Neural cell (in vitro differentiated cells): ENCODE measurements around the gene AKR1E2. TPM values are rescaled to one million over a fixed set of nuclear protein-coding genes. Genes with fewer than 3 reads are reported as not detected.

Experiments
- H2AFZ ChIP-seq: fragments of 200-600, 300-800 bp; sonication (generic), shearing (Covaris generic); 2 replicates; pipeline ENCODE4 v1.6.0; 2014; ENCODE audit warnings: low read depth, mild to moderate bottlenecking, antibody characterized with exemption, low read length, moderate library complexity
- H3F3A ChIP-seq: fragments of 200-600 bp; shearing (Covaris generic); 2 replicates; pipeline ENCODE4 v1.6.1; 2016; ENCODE audit warnings: mild to moderate bottlenecking, moderate library complexity, mixed read lengths, antibody characterized with exemption, low read length; ENCODE audit not compliant: insufficient read depth, poor library complexity, severe bottlenecking
- H3K27ac ChIP-seq: fragments of 200-600, 300-800 bp; sonication (generic), shearing (Covaris generic); 2 replicates; pipeline ENCODE4 v1.5.1; 2014; ENCODE audit warnings: mild to moderate bottlenecking, low read length, moderate library complexity
- H3K27me3 ChIP-seq: fragments of 300-800, 200-600 bp; sonication (generic), shearing (Covaris generic); 2 replicates; pipeline ENCODE4 v1.6.0; 2014; ENCODE audit warnings: mild to moderate bottlenecking, low read depth, low read length, moderate library complexity; ENCODE audit not compliant: insufficient read depth
- H3K36me3 ChIP-seq: fragments of 300-800, 200-600 bp; sonication (generic), shearing (Covaris generic); 2 replicates; pipeline ENCODE4 v1.5.1; 2014; ENCODE audit warnings: mild to moderate bottlenecking, antibody characterized with exemption, low read length, moderate library complexity; ENCODE audit not compliant: insufficient read depth
- H3K4me2 ChIP-seq: fragments of 300-800, 200-600 bp; sonication (generic), shearing (Covaris generic); 2 replicates; pipeline ENCODE4 v1.6.0; 2014; ENCODE audit warnings: mild to moderate bottlenecking, low read length
- H3K4me3 ChIP-seq: fragments of 300-800, 200-600 bp; sonication (generic), shearing (Covaris generic); 2 replicates; pipeline ENCODE4 v1.5.1; 2014; ENCODE audit warnings: mild to moderate bottlenecking, low read length, moderate library complexity
- H3K79me2 ChIP-seq: fragments of 200-600 bp; shearing (Covaris generic); replicated peaks from 2 replicates; pipeline ENCODE4 v1.6.0; 2014; ENCODE audit warnings: mild to moderate bottlenecking, low read length, moderate library complexity; ENCODE audit not compliant: insufficient read depth
- H3K9ac ChIP-seq: fragments of 300-800, 200-600 bp; sonication (generic), shearing (Covaris generic); 2 replicates; pipeline ENCODE4 v1.6.1; 2016; ENCODE audit warnings: mild to moderate bottlenecking, low read length, mixed read lengths
- H3K9me2 ChIP-seq: fragments of 200-600 bp; shearing (Covaris generic); 2 replicates; pipeline ENCODE4 v1.6.1; 2016; ENCODE audit warnings: mild to moderate bottlenecking, low read length, mixed read lengths; ENCODE audit not compliant: insufficient read depth
- H3K9me3 ChIP-seq: fragments of 200-600, 300-800 bp; sonication (generic), shearing (Covaris generic); 2 replicates; pipeline ENCODE4 v1.6.1; 2016; ENCODE audit warnings: mild to moderate bottlenecking, mixed run types, low read length, moderate library complexity, mixed read lengths
- H4K20me1 ChIP-seq: fragments of 200-600 bp; shearing (Covaris generic); 2 replicates; pipeline ENCODE4 v1.6.1; 2016; ENCODE audit warnings: mild to moderate bottlenecking, mixed run types; ENCODE audit not compliant: insufficient read depth
- CTCF ChIP-seq: fragments of 450-650 bp; IDR thresholded peaks from 2 replicates; pipeline ENCODE4 v1.5.1; 2014; ENCODE audit warnings: antibody characterized with exemption, mild to moderate bottlenecking, moderate library complexity; ENCODE audit not compliant: poor library complexity, severe bottlenecking
- EP300 ChIP-seq: fragments of 450-650 bp; conservative IDR thresholded peaks from 2 replicates; pipeline ENCODE4 v1.6.1; 2014; ENCODE audit warnings: antibody characterized with exemption, mild to moderate bottlenecking, moderate library complexity; ENCODE audit not compliant: poor library complexity, severe bottlenecking
- EZH2 ChIP-seq: fragments of 200-600, 300-800 bp; shearing (Covaris generic), sonication (generic); IDR thresholded peaks from 2 replicates; pipeline ENCODE4 v1.6.1; 2014; ENCODE audit warnings: antibody characterized with exemption, low read length, borderline replicate concordance, mild to moderate bottlenecking; ENCODE audit not compliant: insufficient read depth, poor library complexity, severe bottlenecking
- MXI1 ChIP-seq: fragments of 450-650 bp; conservative IDR thresholded peaks from 2 replicates; pipeline ENCODE4 v1.6.1; 2014; ENCODE audit warnings: antibody characterized with exemption, mild to moderate bottlenecking; ENCODE audit not compliant: poor library complexity, severe bottlenecking
- POLR2AphosphoS5 ChIP-seq: IDR thresholded peaks from 2 replicates; pipeline ENCODE4 v1.6.1; 2012
- RAD21 ChIP-seq: fragments of 450-650 bp; conservative IDR thresholded peaks from 2 replicates; pipeline ENCODE4 v1.6.1; 2014; ENCODE audit warnings: antibody characterized with exemption, mild to moderate bottlenecking, moderate library complexity
- REST ChIP-seq: IDR thresholded peaks from 2 replicates; pipeline ENCODE4 v1.6.1; 2012; ENCODE audit warnings: borderline replicate concordance
- SMC3 ChIP-seq: fragments of 450-650 bp; conservative IDR thresholded peaks from 2 replicates; pipeline ENCODE4 v1.6.1; 2014; ENCODE audit warnings: antibody characterized with exemption, mild to moderate bottlenecking, moderate library complexity; ENCODE audit not compliant: poor library complexity
- TAF1 ChIP-seq: IDR thresholded peaks from 2 replicates; pipeline ENCODE4 v1.6.1; 2012; ENCODE audit warnings: low read depth
- polyA plus RNA-seq: library from polyadenylated mRNA; depleted of rRNA; stranded (reverse); fragments of >200 nt; gene quantifications from 2 replicates; pipeline ENCODE4 v1.2.3, GENCODE V29; 2014

Gene AKR1E2
- polyA plus RNA-seq, 1 donor from 2014 or later = not detected

- H3K4me2 ChIP-seq = no peak overlapping the region
- no peak overlapping the region for H3K9ac ChIP-seq
- H3K9me2 ChIP-seq = no peaks in the 10 kb centered on the region
- no peak overlapping the region for H3K27ac ChIP-seq
- H3K79me2 ChIP-seq = no peaks in the 10 kb centered on the region
- no peaks in the 10 kb centered on the region for H3K9me3 ChIP-seq
- no peaks in the 10 kb centered on the region for H4K20me1 ChIP-seq
- no peak for TF ChIP-seq EZH2
- H3K4me3 ChIP-seq = no peak overlapping the region
- no peaks in the 10 kb centered on the region for H3K27me3 ChIP-seq
- no peaks in the 10 kb centered on the region for H3F3A ChIP-seq
- no peak overlapping the region for H2AFZ ChIP-seq
- H3K36me3 ChIP-seq = no peaks in the 10 kb centered on the region
Observed at GRCh38 chr10:4803822-4804221, 22.2 kb upstream of the AKR1E2 start.

- Histone ChIP-seq H3K27ac (no peak overlapping the region), H3K9me3 (no peaks in the 10 kb centered on the region), H3K79me2 (no peaks in the 10 kb centered on the region), H3K36me3 (no peaks in the 10 kb centered on the region), H3K9me2 (no peaks in the 10 kb centered on the region), H2AFZ (no peak overlapping the region), H4K20me1 (no peaks in the 10 kb centered on the region), H3K27me3 (no peaks in the 10 kb centered on the region), H3K4me2 (no peak overlapping the region), H3F3A (no peaks in the 10 kb centered on the region), H3K9ac (no peak overlapping the region), H3K4me3 (no peak overlapping the region)
- TF ChIP-seq TAF1 (no peak), SMC3 (no peak), CTCF (no peak), EP300 (no peak), REST (no peak), EZH2 (no peak), POLR2AphosphoS5 (no peak), MXI1 (no peak), RAD21 (no peak)
Observed at GRCh38 chr10:4804465-4804864, 21.5 kb upstream of the AKR1E2 start.

GRCh38 chr10:4806534-4806933 lies 19.5 kb upstream of the AKR1E2 start:
- H3F3A ChIP-seq = no peaks in the 10 kb centered on the region
- TF ChIP-seq EZH2 (no peak), SMC3 (no peak), REST (no peak), EP300 (no peak), TAF1 (no peak)
- H3K27ac ChIP-seq = no peak overlapping the region
- no peaks in the 10 kb centered on the region for H3K27me3 ChIP-seq
- no peak overlapping the region for H3K4me2 ChIP-seq
- H3K4me3 ChIP-seq = no peak overlapping the region
- no peaks in the 10 kb centered on the region for H3K9me3 ChIP-seq
- H3K36me3 ChIP-seq = no peaks in the 10 kb centered on the region
- H4K20me1 ChIP-seq = no peaks in the 10 kb centered on the region
- H3K9ac ChIP-seq = no peak overlapping the region
- no peaks in the 10 kb centered on the region for H3K9me2 ChIP-seq
- no peaks in the 10 kb centered on the region for H3K79me2 ChIP-seq
- no peak overlapping the region for H2AFZ ChIP-seq
